Measurements from ENCODE around the gene NKX1-1.

NKX1-1 gene

GRCh38 chr4:1385373-1386340 is 20.6 kb downstream of the NKX1-1 start:
- no peak for DNase-seq (ENCODE audit: low read depth in 2 of 2)

- DNase-seq (ENCODE audit: low read depth in 2 of 2) = no peak
These were observed 21.4 kb downstream of the NKX1-1 start for GRCh38 chr4:1384675-1385372.

GRCh38 chr4:1383728-1384591 is 22.3 kb downstream of the NKX1-1 start:
- DNase-seq (ENCODE audit: low read depth in 2 of 2) = no peak

GRCh38 chr4:1382776-1383727 is 23.2 kb downstream of the NKX1-1 start:
- no peak for DNase-seq (ENCODE audit: low read depth in 2 of 2)

- no peak for DNase-seq (ENCODE audit: low read depth in 2 of 2)
These were observed 24.2 kb downstream of the NKX1-1 start for GRCh38 chr4:1381944-1382541.

GRCh38 chr4:1381181-1381621 is 25.0 kb downstream of the NKX1-1 start:
- no peak for DNase-seq (ENCODE audit: low read depth in 2 of 2)

- no peak for DNase-seq (ENCODE audit: low read depth in 2 of 2)
These were observed 25.7 kb downstream of the NKX1-1 start for GRCh38 chr4:1380368-1381151.

- DNase-seq (ENCODE audit: low read depth in 2 of 2) = no peak
These were observed 26.4 kb downstream of the NKX1-1 start for GRCh38 chr4:1379801-1380331.

GRCh38 chr4:1379351-1379781 is 26.9 kb downstream of the NKX1-1 start:
- DNase-seq (ENCODE audit: low read depth in 2 of 2) = no peak

GRCh38 chr4:1378559-1379231 is 27.5 kb downstream of the NKX1-1 start:
- no peak for DNase-seq (ENCODE audit: low read depth in 2 of 2)

- no peak for DNase-seq (ENCODE audit: low read depth in 2 of 2)
These were observed 28.5 kb downstream of the NKX1-1 start for GRCh38 chr4:1377606-1378261.

- no peak for DNase-seq (ENCODE audit: low read depth in 2 of 2)
These were observed 29.2 kb downstream of the NKX1-1 start for GRCh38 chr4:1376841-1377605.

GRCh38 chr4:1376391-1376840 is 29.8 kb downstream of the NKX1-1 start:
- DNase-seq (ENCODE audit: low read depth in 2 of 2) = no peak

- no peak for DNase-seq (ENCODE audit: low read depth in 2 of 2)
These were observed 30.4 kb downstream of the NKX1-1 start for GRCh38 chr4:1375761-1376322.

GRCh38 chr4:1375051-1375721 is 31.1 kb downstream of the NKX1-1 start:
- DNase-seq (ENCODE audit: low read depth in 2 of 2) = no peak

GRCh38 chr4:1374706-1375045 is 31.6 kb downstream of the NKX1-1 start:
- DNase-seq (ENCODE audit: low read depth in 2 of 2) = no peak
